Endothelial cell of umbilical vein (primary cell): Measurements from ENCODE around the gene CACNA1E. TPM values are rescaled to one million over a fixed set of nuclear protein-coding genes. Genes with fewer than 3 reads are reported as not detected.

ENCODE experiments used
- BruUV-seq: library from RNA; stranded (reverse); fragments of 400-500 nt; replicated peaks from 2 replicates; lab custom pipeline; 2021; lab: Mats Ljungman, UMichigan
- CTCF ChIA-PET: fragments of 300-600, 350-600 bp; sonication (Branson Sonifier 250); formaldehyde crosslinking; loops from one replicate; lab custom pipeline; 2021; ENCODE audit warnings: antibody characterized with exemption, inconsistent platforms; lab: Charles Lee
- POLR2A ChIA-PET: fragments of 300-600, 350-600 bp; sonication (Branson Sonifier 250); formaldehyde crosslinking; loops from one replicate; lab custom pipeline; 2021; ENCODE audit warnings: antibody characterized with exemption, inconsistent platforms; lab: Charles Lee
- DNase-seq: peaks from one replicate; pipeline ENCODE4 v3.0.0-alpha.2; 2011; ENCODE audit warnings: low read depth, low spot score
- FAIRE-seq: peaks from 2 replicates; lab custom pipeline; 2011; peaks lifted over from hg19 to GRCh38; lab: Jason Lieb, UNC
- H2AFZ ChIP-seq: 2 replicates; pipeline ENCODE4 v1.6.0; 2012; ENCODE audit warnings: low read depth, low read length, control low read depth, inconsistent platforms
- H3K27ac ChIP-seq: 2 replicates; pipeline ENCODE4 v1.5.1; 2011; ENCODE audit warnings: low read depth, mild to moderate bottlenecking, control low read depth, low read length, moderate library complexity; ENCODE audit not compliant: insufficient read depth
- H3K27me3 ChIP-seq, 2 experiments: 2 replicates each; pipeline versions ENCODE4 v1.6.0 to v1.6.1; 2011; ENCODE audit warnings: low read length in 2 of 2, mixed read lengths in 1 of 2; ENCODE audit not compliant: control insufficient read depth in 2 of 2, insufficient read depth in 2 of 2
- H3K36me3 ChIP-seq, 2 experiments: 2 replicates in 1 of 2; 3 replicates in 1 of 2; pipeline ENCODE4 v1.5.1; 2011; ENCODE audit warnings: low read length in 2 of 2, mild to moderate bottlenecking in 1 of 2, moderate library complexity in 1 of 2; ENCODE audit not compliant: control insufficient read depth in 2 of 2, insufficient read depth in 2 of 2; ENCODE audit errors: extremely low read depth in 1 of 2
- H3K4me1 ChIP-seq: 3 replicates; pipeline ENCODE4 v1.5.1; 2011; ENCODE audit warnings: mild to moderate bottlenecking, low read length; ENCODE audit not compliant: control insufficient read depth, insufficient read depth; ENCODE audit errors: extremely low read depth
- H3K4me2 ChIP-seq: 2 replicates; pipeline ENCODE4 v1.6.1; 2011; ENCODE audit warnings: low read length, control low read depth, mixed read lengths; ENCODE audit not compliant: insufficient read depth
- H3K4me3 ChIP-seq, 3 experiments: fragments of 200-600 bp in 1 of 3; sonication (generic), shearing (Covaris generic) in 1 of 3; replicated peaks in 1 of 3; 2 replicates each; pipeline ENCODE4 v1.5.1; 2011 to 2016; ENCODE audit warnings: control low read depth in 3 of 3, low read length in 3 of 3, mild to moderate bottlenecking in 2 of 3, inconsistent platforms in 1 of 3, low read depth in 1 of 3, moderate library complexity in 1 of 3; ENCODE audit not compliant: insufficient read depth in 1 of 3
- H3K79me2 ChIP-seq: 2 replicates; pipeline ENCODE4 v1.6.0; 2012; ENCODE audit warnings: low read length, inconsistent platforms; ENCODE audit not compliant: control insufficient read depth, insufficient read depth
- H3K9ac ChIP-seq: replicated peaks from 2 replicates; pipeline ENCODE3; 2011; ENCODE audit warnings: low read length, control low read depth; ENCODE audit not compliant: insufficient read depth; ENCODE audit errors: extremely low read depth
- H3K9me1 ChIP-seq: replicated peaks from 3 replicates; pipeline ENCODE4 v1.6.0; 2011; ENCODE audit warnings: mild to moderate bottlenecking, low read length; ENCODE audit not compliant: control insufficient read depth, insufficient read depth; ENCODE audit errors: extremely low read depth
- H3K9me3 ChIP-seq: replicated peaks from 2 replicates; pipeline ENCODE4 v1.5.1; 2012; ENCODE audit warnings: low read length, inconsistent platforms; ENCODE audit not compliant: control insufficient read depth, insufficient read depth
- H4K20me1 ChIP-seq: replicated peaks from 2 replicates; pipeline ENCODE3; 2011; ENCODE audit warnings: mild to moderate bottlenecking, low read length; ENCODE audit not compliant: control insufficient read depth, insufficient read depth; ENCODE audit errors: extremely low read depth
- EZH2 ChIP-seq: IDR thresholded peaks from 2 replicates; pipeline ENCODE4 v1.6.1; 2012; ENCODE audit warnings: borderline replicate concordance, low read depth, mild to moderate bottlenecking, moderate library complexity, low read length, inconsistent platforms; ENCODE audit not compliant: severe bottlenecking
- FOS ChIP-seq: IDR thresholded peaks from 2 replicates; pipeline ENCODE4 v1.6.1; 2011; ENCODE audit warnings: mild to moderate bottlenecking, low read length, moderate library complexity, borderline replicate concordance; ENCODE audit not compliant: insufficient read depth
- GATA2 ChIP-seq: IDR thresholded peaks from 2 replicates; pipeline ENCODE4 v1.7.0; 2011; ENCODE audit warnings: low read depth, mild to moderate bottlenecking, moderate library complexity, mixed read lengths, low read length; ENCODE audit not compliant: insufficient read length, insufficient read depth
- JUN ChIP-seq: IDR thresholded peaks from 2 replicates; pipeline ENCODE4 v1.6.1; 2011; ENCODE audit warnings: borderline replicate concordance, low read depth; ENCODE audit not compliant: insufficient read length, insufficient read depth
- MYC ChIP-seq: IDR thresholded peaks from one replicate; pipeline ENCODE4 v1.6.1; 2011; ENCODE audit warnings: mild to moderate bottlenecking, low read depth, low read length
- POLR2A ChIP-seq: IDR thresholded peaks from 2 replicates; pipeline ENCODE4 v1.6.1; 2012; ENCODE audit warnings: low read depth, mild to moderate bottlenecking, control low read depth, low read length
- POLR2AphosphoS5 ChIP-seq: IDR thresholded peaks from 2 replicates; pipeline ENCODE4 v1.6.1; 2012; ENCODE audit warnings: low read depth, mild to moderate bottlenecking, control low read depth, low read length, moderate library complexity; ENCODE audit not compliant: insufficient read depth
- dilution Hi-C: fragments of 300-500 bp; cut with MboI; formaldehyde crosslinking; loops from one replicate; pipeline ENCODE4 v1.15.0; 2019; ENCODE audit warnings: low sequenced_read_pairs; ENCODE audit not compliant: extremely low pct_ligation_motif_present
- intact Hi-C: fragments of 100-400 bp; cut with micrococcal nuclease; formaldehyde crosslinking; loops from one replicate; pipeline ENCODE4 v1.10.0; 2022
- polyA plus RNA-seq, 4 experiments: library from polyadenylated mRNA; depleted of rRNA in 3 of 4; stranded (reverse) in 3 of 4; unstranded in 1 of 4; fragments of >200 nt; gene quantifications; 2 replicates each; pipeline versions ENCODE4 v1.2.1 to v1.2.3, GENCODE V29; 2011 to 2012; ENCODE audit warnings: missing spikeins in 1 of 4
- total RNA-seq: library from RNA; stranded (reverse); gene quantifications from 2 replicates; pipeline ENCODE4 v1.2.3, GENCODE V29; 2021
- TF ChIP-seq, protein P1 (sequence below): IDR thresholded peaks from 2 replicates; pipeline ENCODE4 v1.6.1; 2011; ENCODE audit not compliant: insufficient read depth, insufficient read length
- TF ChIP-seq, protein P2 (sequence below), 2 donors: IDR thresholded peaks; 1 replicate in 1 of 2; 2 replicates in 1 of 2; pipeline ENCODE4 v1.5.1; 2011; ENCODE audit warnings: low read length in 2 of 2, mild to moderate bottlenecking in 2 of 2, moderate library complexity in 2 of 2, control low read depth in 1 of 2, inconsistent platforms in 1 of 2, low read depth in 1 of 2; ENCODE audit not compliant: insufficient read depth in 1 of 2; ENCODE audit errors: extremely low read depth in 1 of 2

CACNA1E gene
- total and polyA plus RNA-seq, 2 donors (not counting 3 experiments of a cell fraction or from before 2014, with no cell fraction given), result not detected

DNA sequence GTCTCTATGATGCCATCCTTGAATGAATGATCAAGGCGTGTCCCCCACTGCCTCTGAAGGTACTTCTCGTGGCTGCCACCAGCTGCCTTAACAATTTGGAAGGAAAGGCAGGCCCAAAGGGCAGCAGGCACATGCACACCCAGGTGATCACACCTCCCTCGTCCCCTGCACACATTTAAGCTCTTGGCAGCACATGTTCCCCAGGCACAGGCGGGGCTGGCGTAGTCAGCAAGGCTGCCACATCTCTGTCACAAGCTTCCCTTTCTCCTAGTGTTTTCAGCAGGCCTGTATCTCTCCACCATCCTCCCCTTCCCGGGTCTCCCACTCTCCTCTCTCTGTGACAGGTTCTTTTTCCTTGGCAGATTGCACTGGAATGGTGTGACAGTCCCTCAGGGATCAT lies 111.9 kb downstream of the CACNA1E start:
- Histone ChIP-seq H3K36me3 (no peaks in the 10 kb centered on the region), H3K4me3 (no peak overlapping the region), H3K27me3 (no peaks in the 10 kb centered on the region), H2AFZ (no peak overlapping the region), H3K27ac (no peak overlapping the region), H3K4me2 (no peak overlapping the region), H3K9me1 (no peaks in the 10 kb centered on the region), H3K79me2 (no peaks in the 10 kb centered on the region), H4K20me1 (no peaks in the 10 kb centered on the region), H3K9ac (no peak overlapping the region), H3K9me3 (no peaks in the 10 kb centered on the region), H3K4me1 (no peaks in the 10 kb centered on the region)
- TF ChIP-seq EZH2, result no peak
- no peak for TF ChIP-seq FOS
- TF ChIP-seq, protein P1, sequence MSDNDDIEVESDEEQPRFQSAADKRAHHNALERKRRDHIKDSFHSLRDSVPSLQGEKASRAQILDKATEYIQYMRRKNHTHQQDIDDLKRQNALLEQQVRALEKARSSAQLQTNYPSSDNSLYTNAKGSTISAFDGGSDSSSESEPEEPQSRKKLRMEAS, result no peak
- no peak for TF ChIP-seq JUN
- TF ChIP-seq, protein P2, sequence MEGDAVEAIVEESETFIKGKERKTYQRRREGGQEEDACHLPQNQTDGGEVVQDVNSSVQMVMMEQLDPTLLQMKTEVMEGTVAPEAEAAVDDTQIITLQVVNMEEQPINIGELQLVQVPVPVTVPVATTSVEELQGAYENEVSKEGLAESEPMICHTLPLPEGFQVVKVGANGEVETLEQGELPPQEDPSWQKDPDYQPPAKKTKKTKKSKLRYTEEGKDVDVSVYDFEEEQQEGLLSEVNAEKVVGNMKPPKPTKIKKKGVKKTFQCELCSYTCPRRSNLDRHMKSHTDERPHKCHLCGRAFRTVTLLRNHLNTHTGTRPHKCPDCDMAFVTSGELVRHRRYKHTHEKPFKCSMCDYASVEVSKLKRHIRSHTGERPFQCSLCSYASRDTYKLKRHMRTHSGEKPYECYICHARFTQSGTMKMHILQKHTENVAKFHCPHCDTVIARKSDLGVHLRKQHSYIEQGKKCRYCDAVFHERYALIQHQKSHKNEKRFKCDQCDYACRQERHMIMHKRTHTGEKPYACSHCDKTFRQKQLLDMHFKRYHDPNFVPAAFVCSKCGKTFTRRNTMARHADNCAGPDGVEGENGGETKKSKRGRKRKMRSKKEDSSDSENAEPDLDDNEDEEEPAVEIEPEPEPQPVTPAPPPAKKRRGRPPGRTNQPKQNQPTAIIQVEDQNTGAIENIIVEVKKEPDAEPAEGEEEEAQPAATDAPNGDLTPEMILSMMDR (IDR thresholded peaks at IDR 0.05; ENCODE audit: extremely low read depth in 1 of 2, insufficient read depth in 1 of 2, low read depth in 1 of 2, low read length in 2 of 2), result no peak
- TF ChIP-seq MYC, result no peak
- no peak for TF ChIP-seq POLR2A
- no peak for TF ChIP-seq POLR2AphosphoS5
- TF ChIP-seq GATA2, result no peak
- BruUV-seq, result no TSS peak
- FAIRE-seq (no peak), DNase-seq (no peak)
- intact Hi-C loops (no loop called here), dilution Hi-C loops (no loop called here)
- ChIA-PET POLR2A (no interaction called here), CTCF (no interaction called here)
